GM19395 (cell line): Measurements from ENCODE around the gene WDR87.

Source experiments
- ATAC-seq: cut with Tn5 transposase; IDR thresholded peaks from one replicate; pipeline ENCODE4 v1.9.1; 2021; ENCODE audit warnings: mild to moderate bottlenecking, moderate library complexity; ENCODE audit not compliant: unreplicated experiment

The WDR87 gene

GRCh38 chr19:37905946-37906868, at the start of gene WDR87:
Gene WDR87 (minus strand): TSS chr19:37906594. CDS start chr19:37898239, 8,355 bp downstream.
- ATAC-seq, result peak; percentile 31

DNA sequence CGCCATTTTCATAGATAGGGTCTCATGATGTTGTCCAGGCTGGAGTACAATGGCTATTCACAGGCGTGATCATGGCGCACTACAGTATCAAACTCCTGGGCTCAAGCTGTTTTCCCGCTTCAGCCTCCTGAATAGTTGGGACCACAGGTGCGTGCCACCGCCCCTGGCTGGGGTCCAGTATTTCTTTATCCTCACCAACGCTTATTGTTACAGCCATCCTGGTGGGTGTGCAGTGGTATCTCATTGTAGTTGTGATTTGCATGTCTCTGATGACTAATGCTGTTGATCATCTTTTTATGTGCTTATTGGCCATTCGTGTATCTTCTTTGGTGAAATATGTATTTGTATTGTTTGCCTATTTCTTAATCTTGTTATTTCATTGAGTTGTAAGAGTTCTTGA, 49.6 kb upstream of the WDR87 start:
- ATAC-seq, result no peak

DNA sequence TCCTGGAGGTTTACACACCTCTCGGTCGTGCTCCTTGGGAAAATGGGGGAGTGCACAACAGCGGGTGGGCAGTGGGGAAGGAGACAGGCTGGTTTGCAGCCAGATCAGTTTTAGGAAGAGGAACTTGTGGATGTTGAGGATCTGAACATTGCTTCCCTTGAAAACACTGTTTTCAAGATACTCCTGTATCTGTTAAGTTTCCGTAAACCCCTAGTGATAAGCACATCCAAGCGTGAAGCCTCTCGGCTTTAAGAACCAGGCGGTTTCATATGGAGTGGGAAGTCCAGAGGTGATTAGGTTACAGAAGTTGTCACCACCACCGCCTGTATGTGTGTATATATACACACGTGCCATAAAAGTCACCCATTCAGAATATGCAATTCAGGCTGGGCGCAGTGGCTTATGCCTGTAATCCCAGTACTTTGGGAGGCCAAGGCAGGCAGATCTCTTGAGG, 48.1 kb upstream of the WDR87 start:
- ATAC-seq, result no peak

GRCh38 chr19:37953918-37954303, 47.5 kb upstream of the WDR87 start:
- ATAC-seq, result no peak

GRCh38 chr19:37953171-37953917, 47.0 kb upstream of the WDR87 start:
- no peak for ATAC-seq

DNA sequence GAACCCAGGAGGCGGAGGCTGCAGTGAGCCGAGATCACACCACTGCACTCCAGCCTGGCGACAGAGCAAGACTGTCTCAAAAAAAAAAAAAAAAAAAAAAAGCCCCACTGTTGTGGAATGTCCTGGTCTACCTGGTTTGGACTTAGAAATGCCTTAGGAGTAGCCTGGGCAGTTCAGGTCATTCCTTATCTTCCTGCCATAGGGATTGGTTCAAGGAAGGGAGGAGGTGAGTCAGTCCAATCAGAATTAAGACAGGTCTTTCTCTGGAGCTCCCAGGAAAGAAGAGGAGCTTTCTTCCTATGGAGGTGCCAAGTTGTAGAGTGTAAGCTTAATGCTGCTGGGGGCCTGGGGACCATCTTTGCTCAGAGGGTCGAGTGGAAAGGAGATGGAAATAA, 45.4 kb upstream of the WDR87 start:
- no peak for ATAC-seq

DNA sequence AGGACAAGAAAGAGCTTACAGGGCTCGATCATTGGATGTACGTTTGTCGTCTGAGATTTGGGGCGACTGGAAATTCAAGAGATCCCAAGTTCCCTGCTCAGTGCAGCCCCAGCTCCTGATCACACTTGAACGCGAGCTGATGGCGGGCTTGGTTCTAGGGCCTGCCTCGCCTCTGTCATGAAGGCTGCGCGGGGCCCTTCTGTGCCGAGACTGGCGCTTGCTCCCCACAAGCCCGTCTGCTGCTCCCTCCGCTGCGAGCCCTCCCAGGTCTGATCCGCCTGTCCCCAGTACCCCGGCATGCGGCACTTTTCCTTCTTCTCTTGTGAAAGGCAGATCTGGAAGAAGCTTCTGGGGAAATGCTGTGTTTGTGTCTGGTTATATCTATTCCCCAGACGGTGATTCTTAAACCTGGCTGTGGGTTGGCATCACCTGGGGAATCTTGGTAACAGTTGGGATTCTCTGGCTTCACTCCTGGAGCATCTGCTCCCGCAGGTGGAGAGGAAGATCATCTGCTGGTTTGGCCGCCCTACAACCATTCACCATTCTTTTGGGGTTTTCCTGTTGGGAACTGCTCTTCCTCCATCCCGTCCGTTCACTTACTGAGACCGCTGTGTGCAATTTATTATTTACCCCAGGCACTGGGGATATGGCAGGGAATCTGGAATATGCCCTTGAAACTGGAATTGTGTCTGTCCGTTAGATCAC, 44.2 kb upstream of the WDR87 start:
- no peak for ATAC-seq

- ATAC-seq, result no peak
These were observed 42.0 kb upstream of the WDR87 start for GRCh38 chr19:37948362-37948761.

DNA sequence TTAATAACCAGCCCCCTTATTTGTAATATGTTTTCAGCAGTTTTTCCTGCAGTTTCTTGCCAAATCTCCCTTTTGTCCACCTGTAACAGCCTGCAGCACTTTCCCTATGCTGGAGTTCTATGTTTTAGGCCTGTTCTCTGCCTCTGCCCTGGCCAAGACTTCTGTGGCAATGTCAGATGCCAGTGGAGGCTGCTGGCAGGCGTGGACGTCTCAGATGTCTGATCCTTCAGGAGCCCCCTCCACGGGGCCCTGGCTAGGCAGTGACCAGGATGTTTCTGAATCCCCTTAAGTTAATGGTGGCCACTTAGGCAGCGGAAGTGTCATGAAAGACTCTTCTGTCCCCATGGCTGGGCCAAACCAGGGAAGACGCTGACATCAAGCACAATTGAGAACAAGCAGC, 41.4 kb upstream of the WDR87 start:
- no peak for ATAC-seq

GRCh38 chr19:37946132-37946531, 39.7 kb upstream of the WDR87 start:
- ATAC-seq, result no peak

- ATAC-seq, result no peak
These were observed 37.1 kb upstream of the WDR87 start for GRCh38 chr19:37943480-37943879.

DNA sequence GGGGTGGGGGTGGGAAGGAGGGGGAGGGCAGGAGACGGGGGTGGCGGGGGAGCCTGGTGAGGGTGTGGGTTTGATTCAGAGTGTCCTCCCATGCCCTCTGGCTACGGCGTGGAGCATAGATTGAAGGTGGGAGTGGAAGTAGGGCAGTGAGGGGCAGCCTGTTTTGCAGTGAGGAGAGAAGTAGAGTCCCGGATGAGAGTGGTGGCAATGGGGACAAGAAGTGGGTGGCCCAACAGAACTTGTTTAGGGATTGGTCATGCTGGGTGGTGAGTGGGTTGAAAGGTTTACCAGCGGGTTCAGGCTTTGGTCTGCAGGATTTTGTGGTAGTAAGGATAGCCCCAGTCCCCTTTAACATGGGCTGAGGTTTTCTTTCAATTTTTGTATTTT, 36.1 kb upstream of the WDR87 start:
- no peak for ATAC-seq

DNA sequence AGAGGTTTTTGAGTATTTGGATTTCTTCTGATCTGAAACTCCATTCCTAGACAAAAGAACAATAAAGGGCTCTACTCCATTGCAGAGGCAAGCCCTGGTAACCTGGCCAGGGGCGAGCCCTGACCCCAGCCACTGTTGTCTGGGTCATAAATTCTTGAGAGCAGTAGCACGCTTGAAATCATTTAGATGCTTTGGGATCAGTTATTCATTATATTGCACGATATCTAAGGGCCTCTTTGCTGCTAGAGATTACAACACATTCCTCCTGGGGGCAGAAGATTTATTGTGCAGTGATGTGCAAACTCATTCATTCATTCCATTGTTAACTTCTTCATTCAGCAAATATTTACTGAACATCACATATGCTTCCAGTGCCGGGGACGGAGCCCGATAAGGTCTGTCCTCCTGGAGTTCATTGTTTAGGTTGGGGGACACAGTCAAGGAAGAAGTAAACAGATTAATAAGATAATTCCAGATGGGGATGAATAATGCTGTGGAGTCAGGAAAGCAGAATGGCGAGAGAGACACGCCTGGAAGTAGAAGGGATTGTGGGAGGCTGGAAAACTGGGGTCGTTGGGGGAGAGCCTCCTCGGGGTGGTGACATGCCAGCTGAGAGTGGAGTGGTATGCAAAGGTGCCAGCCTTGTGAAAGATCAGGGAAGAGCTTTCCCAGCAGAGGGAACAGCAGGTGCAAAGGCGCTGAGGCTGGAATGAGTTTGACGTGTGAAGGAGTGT, 35.6 kb upstream of the WDR87 start:
- no peak for ATAC-seq

DNA sequence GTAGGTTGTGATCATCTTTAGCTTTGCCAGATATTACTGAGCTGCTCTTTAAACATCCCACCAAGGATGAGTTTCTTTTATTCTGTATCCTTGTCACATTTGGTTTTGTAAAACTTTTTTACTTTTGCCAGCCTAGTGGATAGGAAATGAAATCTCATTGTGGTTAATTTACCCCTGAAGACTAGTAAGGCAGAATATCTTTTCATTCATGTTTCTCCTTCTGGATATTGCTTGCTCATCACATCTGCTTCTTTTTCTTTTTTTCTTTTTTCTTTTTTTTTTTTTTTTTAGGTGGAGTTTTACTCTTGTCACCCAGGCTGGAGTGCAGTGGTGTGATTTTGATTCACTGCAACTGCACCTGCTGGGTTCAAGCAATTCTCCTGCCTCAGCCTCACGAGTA, 32.0 kb upstream of the WDR87 start:
- ATAC-seq, result no peak

GRCh38 chr19:37936886-37937285, 30.5 kb upstream of the WDR87 start:
- no peak for ATAC-seq

DNA sequence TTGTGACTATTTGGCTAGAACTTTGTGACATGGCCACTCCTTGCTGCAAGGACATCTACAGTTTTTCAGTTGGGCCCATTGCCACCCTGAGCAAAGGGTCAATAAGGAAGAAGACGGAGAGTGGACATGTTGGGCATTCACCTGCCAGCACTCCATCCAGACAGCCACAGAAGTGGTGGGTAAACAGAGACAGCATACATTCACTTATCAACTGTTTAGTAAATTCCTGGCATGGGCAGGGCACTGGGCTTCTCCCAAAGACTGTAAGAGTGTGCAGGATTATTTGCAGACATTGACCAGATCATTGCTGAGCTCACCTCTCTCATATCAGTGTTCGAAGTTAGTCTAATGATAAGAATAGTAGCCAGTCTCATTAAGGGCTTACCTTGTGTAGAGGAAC, 29.8 kb upstream of the WDR87 start:
- ATAC-seq, result no peak

DNA sequence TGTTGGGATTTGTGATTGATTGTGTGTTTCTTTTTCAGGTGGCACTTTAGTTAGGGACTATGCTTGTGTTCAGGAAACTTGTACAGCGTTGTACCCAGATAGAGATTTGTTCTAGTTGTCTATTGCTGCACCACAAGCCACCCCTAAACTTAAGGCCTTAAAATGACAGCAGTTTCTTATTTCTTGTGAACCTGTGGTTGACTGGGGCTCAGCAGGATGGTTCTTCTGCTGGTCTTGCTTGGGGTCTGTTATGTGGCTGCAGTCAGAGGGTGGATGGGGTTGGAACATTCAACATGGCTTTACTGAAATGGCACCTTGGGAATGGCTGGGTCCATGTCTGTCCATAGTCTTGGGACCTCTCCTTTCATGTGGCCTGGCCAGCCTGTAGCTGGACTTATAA, 28.9 kb upstream of the WDR87 start:
- no peak for ATAC-seq

GRCh38 chr19:37933937-37934358, 27.6 kb upstream of the WDR87 start:
- no peak for ATAC-seq

DNA sequence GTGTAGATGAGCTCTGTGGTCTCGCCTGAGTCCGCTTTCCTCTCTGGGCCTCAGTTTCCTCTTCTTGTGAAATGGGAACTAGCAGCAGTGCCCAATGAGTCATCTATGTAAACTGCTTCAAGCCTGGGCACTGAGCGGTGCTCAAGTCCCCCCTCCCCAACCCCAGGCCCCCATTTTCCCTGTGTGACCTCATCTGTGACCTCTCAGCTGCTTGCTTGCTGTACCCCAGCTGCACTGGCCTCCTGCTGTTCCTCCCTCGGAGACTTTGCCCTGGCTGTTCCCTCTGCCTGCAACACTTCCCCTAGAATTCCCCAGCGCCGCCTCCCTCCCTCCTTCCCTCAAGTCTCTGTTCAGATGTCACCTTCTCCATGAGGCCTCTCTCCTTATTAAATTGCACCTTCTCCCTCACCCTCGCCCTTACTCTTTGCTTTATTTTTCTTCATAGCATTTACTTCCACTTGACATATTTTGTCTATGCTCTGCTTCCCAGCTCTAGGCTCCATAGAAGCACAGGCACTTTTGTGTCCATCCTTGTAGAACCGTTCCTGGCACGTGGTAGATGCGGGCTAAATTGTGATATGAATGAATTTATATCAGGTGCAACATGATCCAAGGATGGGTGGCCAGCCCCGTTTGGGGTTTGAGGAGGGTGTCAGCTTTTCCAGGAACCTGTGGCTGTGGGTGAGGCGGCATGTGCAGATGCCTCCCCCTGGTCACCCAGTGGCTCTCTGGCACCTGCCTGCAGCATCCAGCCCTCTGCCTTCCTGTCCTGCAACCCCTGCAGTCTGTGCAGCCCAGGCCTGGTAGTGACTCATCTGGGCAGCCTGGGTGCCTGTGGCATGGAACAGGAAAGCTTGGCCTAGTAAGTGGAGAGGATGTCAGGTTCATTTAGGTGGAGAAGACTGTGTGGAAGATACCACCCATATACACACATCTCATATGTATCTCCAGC, 26.9 kb upstream of the WDR87 start:
- no peak for ATAC-seq
